Stomach smooth muscle (tissue), 2 donors: Measurements from ENCODE around the gene KRTAP11-1.

Source experiments
- H3K27ac ChIP-seq: one replicate; pipeline ENCODE4 v1.7.0; 2013; ENCODE audit warnings: mild to moderate bottlenecking, low read length, inconsistent platforms
- H3K27me3 ChIP-seq, 2 donors: one replicate each; pipeline ENCODE4 v1.7.0; 2013; ENCODE audit warnings: low read length in 2 of 2; ENCODE audit not compliant: insufficient read depth in 2 of 2, control insufficient read depth in 1 of 2
- H3K36me3 ChIP-seq, 2 donors: one replicate each; pipeline ENCODE4 v1.7.0; 2013; ENCODE audit warnings: low read length in 2 of 2; ENCODE audit not compliant: control insufficient read depth in 2 of 2, insufficient read depth in 2 of 2
- H3K4me1 ChIP-seq: one replicate; pipeline ENCODE4 v1.7.0; 2013; ENCODE audit warnings: low read length; ENCODE audit not compliant: control insufficient read depth, insufficient read depth
- H3K4me3 ChIP-seq, 2 donors: one replicate each; pipeline ENCODE4 v1.7.0; 2013; ENCODE audit warnings: low read length in 2 of 2
- H3K9ac ChIP-seq, 2 donors: one replicate each; pipeline ENCODE4 v1.7.0; 2013; ENCODE audit warnings: low read length in 2 of 2, mild to moderate bottlenecking in 1 of 2
- H3K9me3 ChIP-seq, 2 donors: one replicate each; pipeline ENCODE4 v1.7.0; 2013; ENCODE audit warnings: low read length in 2 of 2; ENCODE audit not compliant: control insufficient read depth in 2 of 2
- donor health status: healthy.
- donor health status: Pancreatic carcinoma.

KRTAP11-1 gene, protein sequence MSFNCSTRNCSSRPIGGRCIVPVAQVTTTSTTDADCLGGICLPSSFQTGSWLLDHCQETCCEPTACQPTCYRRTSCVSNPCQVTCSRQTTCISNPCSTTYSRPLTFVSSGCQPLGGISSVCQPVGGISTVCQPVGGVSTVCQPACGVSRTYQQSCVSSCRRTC

DNA sequence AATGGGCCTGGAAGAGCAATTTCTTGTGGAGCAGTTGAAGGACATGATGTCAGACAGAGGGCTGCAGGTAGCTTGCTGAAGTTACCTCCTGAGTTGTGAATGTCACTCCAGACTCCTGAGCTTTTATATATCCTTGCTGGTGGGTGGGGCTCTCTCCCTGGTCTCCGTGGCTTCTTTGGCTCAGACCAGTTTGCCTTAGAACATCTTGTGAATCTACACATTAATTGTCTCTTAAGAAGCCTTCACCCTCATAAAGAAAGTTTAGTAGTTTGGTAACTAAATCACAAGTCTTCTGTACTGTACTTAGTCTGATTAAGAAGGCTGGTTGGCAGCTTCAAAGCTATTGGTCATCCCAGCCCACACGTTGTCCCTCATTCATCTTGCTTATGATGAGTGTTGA lies at the start of gene KRTAP11-1:
KRTAP11-1 (minus strand) TSS at position 101 of the 400 bp plus-strand sequence; CDS start at position 45, 56 bp downstream.
- H3K27ac ChIP-seq, result no peak within 1 kb of the TSS
- peaks cover 0 to 2% of the 10 kb centered on the region in 2 donors for H3K9me3 ChIP-seq

DNA sequence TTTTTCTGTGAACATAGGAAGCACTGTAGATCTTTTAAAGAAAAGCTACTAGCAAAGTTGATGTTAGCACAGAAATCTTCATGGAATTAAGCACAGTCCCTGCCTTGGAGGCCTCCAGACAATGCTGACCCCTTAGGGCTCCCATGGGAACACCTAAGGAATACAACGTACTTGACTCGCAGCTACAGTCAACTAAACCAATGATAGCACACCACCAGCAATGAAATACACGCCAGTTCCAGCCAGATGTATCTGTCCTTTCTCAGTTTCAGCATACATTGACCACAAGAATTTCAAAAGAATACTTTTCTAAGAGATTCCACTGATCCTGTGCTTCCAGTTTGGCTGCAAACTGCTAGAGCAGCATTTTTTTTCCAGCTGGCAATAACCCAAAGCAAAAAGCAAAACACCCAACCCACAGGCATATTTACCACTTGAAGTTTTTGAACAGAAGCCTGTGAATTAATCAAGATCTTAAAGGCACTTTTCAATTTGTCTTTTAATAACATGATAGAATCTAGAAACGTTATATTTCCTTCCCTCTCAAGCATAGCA lies 42.8 kb upstream of the KRTAP11-1 start:
- Histone ChIP-seq H3K27ac (no peak overlapping the region), H3K9ac (no peak overlapping the region)

More for the DNA sequence above, at the start of gene KRTAP11-1:
- no peaks in the 10 kb centered on the region for H3K27me3 ChIP-seq
- H3K36me3 ChIP-seq, result no peaks in the 10 kb centered on the region
- H3K4me1 ChIP-seq, result no peaks in the 10 kb centered on the region
- H3K4me3 ChIP-seq, result no peak within 1 kb of the TSS
- H3K9ac ChIP-seq, result no peak within 1 kb of the TSS

DNA sequence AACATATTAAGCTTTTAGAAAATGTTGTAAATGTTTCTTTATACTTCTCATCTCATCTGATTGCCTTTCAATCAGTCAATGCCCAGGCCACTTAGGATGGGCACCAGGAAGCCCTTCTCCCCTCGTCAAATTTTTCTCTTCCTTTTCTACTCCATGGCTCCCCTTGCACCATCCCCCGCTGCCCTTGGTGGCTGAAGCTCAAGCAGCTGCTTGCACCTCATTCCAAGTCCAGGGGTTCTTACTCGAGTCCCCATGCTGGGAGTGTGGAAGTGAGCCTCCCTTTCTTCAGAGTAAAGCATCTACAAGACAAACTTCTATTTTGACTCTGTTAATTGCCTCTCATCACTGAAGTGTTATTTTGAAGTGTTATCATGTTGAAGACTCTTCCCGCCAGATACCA lies 39.7 kb upstream of the KRTAP11-1 start:
- Histone ChIP-seq H3K4me1 (no peaks in the 10 kb centered on the region), H3K9ac (no peak overlapping the region), H3K27me3 (no peaks in the 10 kb centered on the region), H3K36me3 (no peaks in the 10 kb centered on the region), H3K27ac (no peak overlapping the region), H3K9me3 (peaks cover 4 to 7% of the 10 kb centered on the region in 2 donors), H3K4me3 (no peak overlapping the region)

More for the DNA sequence above, 42.8 kb upstream of the KRTAP11-1 start:
- H3K4me3 ChIP-seq, result no peak overlapping the region
- H3K4me1 ChIP-seq, result no peaks in the 10 kb centered on the region
- H3K27me3 ChIP-seq, result no peaks in the 10 kb centered on the region
- H3K36me3 ChIP-seq, result no peaks in the 10 kb centered on the region
- peaks cover 2 to 7% of the 10 kb centered on the region in 2 donors for H3K9me3 ChIP-seq

DNA sequence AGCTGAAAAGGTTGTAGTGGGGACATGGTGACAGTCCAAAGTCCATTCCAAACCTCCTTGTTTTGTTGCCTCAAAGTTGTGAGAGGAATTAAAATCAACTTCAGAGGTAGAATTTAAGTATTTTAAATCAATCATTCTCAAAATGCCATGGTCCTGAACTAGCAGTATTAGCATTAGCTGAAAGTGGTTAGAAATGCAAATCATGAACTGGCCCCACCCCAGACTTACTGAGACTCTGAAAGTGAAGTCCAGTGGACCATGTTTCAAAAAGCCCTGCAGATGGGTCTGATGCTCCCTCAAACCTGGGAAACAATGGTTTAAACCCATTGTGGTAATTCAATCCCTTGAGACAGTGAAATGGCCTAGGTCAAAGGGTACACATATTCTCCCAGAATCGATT lies 36.2 kb upstream of the KRTAP11-1 start:
- Histone ChIP-seq H3K9me3 (peaks cover 0 to 2% of the 10 kb centered on the region in 2 donors), H3K9ac (no peak overlapping the region), H3K27ac (no peak overlapping the region), H3K4me1 (no peaks in the 10 kb centered on the region), H3K27me3 (no peaks in the 10 kb centered on the region), H3K4me3 (no peak overlapping the region), H3K36me3 (no peaks in the 10 kb centered on the region)

DNA sequence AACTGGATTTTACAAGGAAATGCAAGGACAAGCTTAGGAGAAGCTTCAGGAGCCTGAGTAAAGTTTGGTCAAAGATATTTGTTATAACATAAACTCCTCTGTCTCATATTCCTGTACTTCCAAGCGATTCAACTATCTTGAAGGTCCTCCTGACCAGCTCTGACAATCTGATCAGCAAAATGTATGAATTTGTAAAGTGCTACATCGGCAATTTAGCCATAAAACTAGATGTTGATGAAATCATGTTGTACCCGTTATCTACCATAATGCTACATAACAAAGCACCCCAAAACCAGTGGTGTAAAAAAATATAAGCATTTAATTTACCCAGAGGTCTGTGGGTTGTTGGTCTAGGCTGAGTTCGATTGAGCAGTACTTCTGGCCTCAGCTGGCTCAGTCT lies 19.5 kb upstream of the KRTAP11-1 start:
- no peak overlapping the region for H3K9ac ChIP-seq
- H3K27ac ChIP-seq, result no peak overlapping the region
- H3K4me3 ChIP-seq, result no peak overlapping the region
- H3K4me1 ChIP-seq, result no peaks in the 10 kb centered on the region
- no peaks in the 10 kb centered on the region for H3K9me3 ChIP-seq
- H3K36me3 ChIP-seq, result no peaks in the 10 kb centered on the region
- no peaks in the 10 kb centered on the region for H3K27me3 ChIP-seq

DNA sequence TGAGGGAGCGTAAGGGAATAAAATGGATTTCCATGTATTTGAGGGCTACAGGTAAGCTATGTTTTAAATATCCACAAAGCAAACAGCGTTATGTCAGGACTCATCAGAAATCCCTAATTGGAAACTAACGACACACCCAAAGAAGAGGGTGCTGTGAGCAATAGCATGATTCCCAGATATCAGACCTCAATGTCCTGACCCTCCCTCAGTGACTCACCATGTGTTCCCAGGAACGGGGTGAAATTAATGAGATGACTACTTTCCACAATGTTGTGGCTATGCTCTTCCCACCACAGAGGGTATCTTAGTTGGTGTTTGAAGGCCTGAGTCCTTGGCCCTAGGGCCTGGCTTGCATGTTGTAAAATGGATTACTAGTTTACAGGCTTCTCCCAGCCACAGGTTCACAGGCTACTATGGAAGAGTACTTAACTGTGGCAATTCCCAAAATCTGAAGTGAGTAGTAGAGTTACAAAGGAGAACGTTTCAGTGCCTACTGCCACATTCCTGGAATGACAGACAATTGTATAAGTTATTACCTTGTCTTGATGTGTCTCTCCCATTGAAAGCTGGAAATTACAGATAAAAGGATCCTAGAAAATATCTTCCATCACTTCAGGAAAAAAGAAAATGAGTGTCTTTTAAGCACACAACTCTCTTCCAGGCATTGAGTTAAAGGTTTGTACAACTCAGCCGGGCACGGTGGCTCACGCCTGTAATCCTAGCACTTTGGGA lies 1.7 kb upstream of the KRTAP11-1 start:
- H3K36me3 ChIP-seq, result no peaks in the 10 kb centered on the region
- H3K9me3 ChIP-seq, result peaks cover 0 to 3% of the 10 kb centered on the region in 2 donors

DNA sequence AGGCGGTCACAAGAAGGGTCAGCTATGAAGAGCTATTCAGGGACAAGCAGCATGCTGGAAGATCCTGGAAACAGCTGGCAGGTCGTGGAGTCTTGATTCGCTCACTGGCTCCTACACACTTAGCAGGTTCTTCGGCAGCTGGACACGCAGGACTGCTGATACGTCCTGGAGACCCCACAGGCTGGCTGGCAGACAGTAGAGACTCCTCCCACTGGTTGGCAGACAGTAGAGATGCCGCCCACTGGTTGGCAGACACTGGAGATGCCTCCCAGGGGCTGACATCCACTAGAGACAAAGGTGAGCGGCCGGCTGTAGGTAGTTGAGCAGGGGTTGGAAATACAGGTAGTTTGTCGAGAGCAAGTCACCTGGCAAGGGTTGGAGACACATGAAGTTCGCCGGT lies 466 bp downstream of the KRTAP11-1 start:
- no peaks in the 10 kb centered on the region for H3K9me3 ChIP-seq
- H3K27ac ChIP-seq, result no peak overlapping the region
- no peaks in the 10 kb centered on the region for H3K36me3 ChIP-seq
- H3K9ac ChIP-seq, result no peak overlapping the region
- H3K4me3 ChIP-seq, result no peak overlapping the region
- H3K4me1 ChIP-seq, result no peaks in the 10 kb centered on the region
- H3K27me3 ChIP-seq, result no peaks in the 10 kb centered on the region

More for the DNA sequence above, 1.7 kb upstream of the KRTAP11-1 start:
- H3K27ac ChIP-seq, result no peak overlapping the region
- no peak overlapping the region for H3K9ac ChIP-seq
- H3K4me1 ChIP-seq, result no peaks in the 10 kb centered on the region
- no peak overlapping the region for H3K4me3 ChIP-seq
- no peaks in the 10 kb centered on the region for H3K27me3 ChIP-seq

DNA sequence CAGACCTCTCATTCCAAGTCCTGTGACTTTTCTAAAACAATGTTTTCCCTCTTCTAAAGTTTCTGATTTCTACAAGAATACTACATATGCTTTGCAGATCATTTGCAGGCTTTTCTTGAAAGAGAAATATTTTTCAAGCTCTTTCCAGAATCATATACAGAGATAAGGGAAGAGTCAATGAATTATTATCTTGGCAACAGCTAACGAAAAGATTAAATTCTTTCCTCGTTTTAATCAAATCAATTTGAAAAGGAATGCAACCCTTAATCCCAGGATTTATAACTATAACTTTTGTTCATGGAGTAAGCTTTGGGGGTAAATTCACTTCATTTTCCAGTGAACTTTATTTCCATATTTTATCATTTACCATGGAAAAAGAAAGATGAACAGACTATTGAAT lies 6.9 kb downstream of the KRTAP11-1 start:
- Histone ChIP-seq H3K9ac (no peak overlapping the region), H3K27me3 (no peaks in the 10 kb centered on the region)

DNA sequence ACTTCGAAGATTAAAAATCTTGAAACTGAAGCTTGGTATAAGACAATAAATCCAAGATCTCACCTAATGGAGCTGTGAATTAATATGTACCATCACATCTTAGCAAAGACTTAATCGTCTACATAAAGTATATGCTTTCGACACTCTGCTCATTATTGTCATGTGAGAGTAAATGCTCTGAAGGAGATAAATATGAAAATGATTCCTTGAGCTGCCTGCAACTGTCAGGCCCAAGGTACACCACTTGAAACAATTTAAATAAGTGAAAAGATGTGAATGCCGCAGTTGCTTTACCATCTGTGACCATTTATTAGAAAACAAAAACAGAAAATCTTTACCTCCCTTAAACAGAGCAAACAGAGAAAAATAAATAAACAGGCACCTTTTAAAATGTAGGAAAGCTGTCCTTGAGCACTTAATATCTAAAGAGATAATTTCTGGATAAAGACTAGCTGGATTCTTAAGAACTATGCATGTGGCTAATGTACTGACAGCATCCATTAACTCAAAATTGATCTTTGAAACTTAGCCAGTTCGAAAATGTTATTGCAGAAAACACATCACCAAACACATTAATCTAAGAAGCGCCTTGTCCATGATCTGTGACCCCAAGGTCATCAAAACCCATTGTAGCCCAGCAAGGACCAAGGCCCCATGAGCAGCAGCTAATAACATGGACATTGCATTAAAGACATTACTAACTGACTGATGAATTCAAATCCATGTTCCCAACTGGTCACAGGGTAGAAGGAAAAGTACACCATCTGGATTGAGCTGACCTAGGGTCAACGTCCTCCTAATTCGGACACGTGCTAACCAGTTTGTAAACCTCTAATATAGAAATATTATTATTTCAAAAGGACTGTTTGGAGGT lies 33.5 kb downstream of the KRTAP11-1 start:
- Histone ChIP-seq H3K36me3 (no peaks in the 10 kb centered on the region), H3K9me3 (peaks cover 0 to 2% of the 10 kb centered on the region in 2 donors), H3K27ac (no peak overlapping the region), H3K4me1 (no peaks in the 10 kb centered on the region), H3K4me3 (no peak overlapping the region), H3K9ac (no peak overlapping the region), H3K27me3 (no peaks in the 10 kb centered on the region)

More for the DNA sequence above, 6.9 kb downstream of the KRTAP11-1 start:
- Histone ChIP-seq H3K36me3 (no peaks in the 10 kb centered on the region), H3K4me1 (no peaks in the 10 kb centered on the region), H3K4me3 (no peak overlapping the region), H3K9me3 (no peaks in the 10 kb centered on the region), H3K27ac (no peak overlapping the region)

DNA sequence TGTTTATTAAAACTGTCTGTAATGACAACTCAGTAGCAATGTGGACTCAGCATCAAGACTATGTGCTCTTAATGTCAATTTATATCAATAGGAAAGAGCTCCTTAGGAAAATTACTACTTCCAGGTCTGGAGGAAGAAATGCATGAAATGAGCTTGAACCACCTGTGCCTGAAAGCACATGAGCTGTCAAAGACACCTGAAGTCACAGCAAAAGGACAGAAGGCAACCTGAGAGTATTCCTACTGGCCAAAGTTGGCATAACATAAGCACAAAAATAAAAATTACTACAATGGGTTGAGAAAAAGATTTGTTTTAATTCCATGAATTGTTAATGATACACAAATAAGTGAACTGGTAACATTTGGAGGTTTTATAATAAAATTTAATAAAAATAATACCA lies 38.4 kb downstream of the KRTAP11-1 start:
- no peaks in the 10 kb centered on the region for H3K36me3 ChIP-seq
- no peak overlapping the region for H3K4me3 ChIP-seq
- H3K27ac ChIP-seq, result no peak overlapping the region
- H3K4me1 ChIP-seq, result no peaks in the 10 kb centered on the region
- H3K27me3 ChIP-seq, result no peaks in the 10 kb centered on the region
- H3K9ac ChIP-seq, result no peak overlapping the region
- H3K9me3 ChIP-seq, result no peaks in the 10 kb centered on the region
